Measurements from ENCODE around the gene RASA3.
"Not testable (repeated sequence)": the region's sequence is repeated elsewhere in the genome, so short reads cannot be mapped to it uniquely, and the experiment has no call there.

RASA3 gene

DNA sequence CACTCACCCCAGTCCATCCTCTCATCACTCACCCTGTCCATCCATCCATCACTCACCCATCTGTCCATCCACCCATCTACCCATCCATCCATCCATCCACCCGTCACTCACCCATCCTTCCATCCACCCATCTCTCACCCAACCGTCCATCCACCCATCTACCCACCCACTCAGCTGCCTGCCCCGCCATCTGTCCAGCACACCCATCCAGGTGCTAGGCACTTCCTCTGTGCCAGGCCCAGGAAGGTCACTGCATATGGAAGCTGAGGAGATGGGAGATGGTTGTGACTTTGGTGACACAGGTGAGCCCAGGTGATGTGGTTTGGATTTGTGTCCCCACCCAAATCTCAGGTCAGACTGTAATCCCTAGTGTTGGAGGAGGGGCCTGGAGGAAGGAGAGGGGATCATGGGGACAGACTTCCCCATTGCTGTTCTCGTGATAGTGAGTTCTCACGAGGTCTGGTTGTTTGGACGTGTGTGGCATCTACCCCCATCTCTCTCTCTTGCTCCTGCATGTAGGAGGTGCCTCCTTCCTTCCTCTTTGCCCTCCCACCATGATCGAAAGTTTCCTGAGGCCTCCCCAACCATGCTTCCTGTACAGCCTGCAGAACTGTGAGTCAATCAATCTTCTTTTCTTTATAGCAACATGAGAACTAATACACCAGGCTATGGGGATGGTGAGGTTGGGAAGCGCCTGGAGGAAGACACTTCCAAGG lies 142.7 kb downstream of the RASA3 start:
- Histone ChIP-seq H3K9me3 (ENCODE audit: control insufficient read depth, low read length) (no peaks in the 10 kb centered on the region), H3K27me3 (ENCODE audit: control insufficient read depth, insufficient read depth, low read length) (no peaks in the 10 kb centered on the region), H3K36me3 (ENCODE audit: control insufficient read depth, insufficient read depth, low read length) (no peaks in the 10 kb centered on the region), H3K4me3 (ENCODE audit: low read length) (no peak overlapping the region), H3K4me1 (ENCODE audit: control insufficient read depth, insufficient read depth, low read length) (no peaks in the 10 kb centered on the region), H3K9ac (ENCODE audit: low read length) (no peak overlapping the region)

DNA sequence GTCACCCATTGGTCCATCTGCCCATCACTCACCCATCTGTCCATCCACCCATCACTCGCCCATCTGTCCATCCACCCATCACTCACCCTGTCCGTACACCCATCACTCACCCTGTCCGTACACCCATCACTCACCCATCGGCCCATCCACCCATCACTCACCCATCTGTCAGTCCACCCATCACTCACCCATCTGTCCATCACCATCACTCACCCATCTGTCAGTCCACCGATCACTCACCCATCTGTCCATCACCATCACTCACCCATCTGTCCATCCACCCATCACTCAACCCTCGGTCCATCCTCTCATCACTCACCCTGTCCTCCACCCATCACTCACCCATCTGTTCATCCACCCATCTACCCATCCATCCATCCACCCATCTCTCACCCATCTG lies 143.6 kb downstream of the RASA3 start:
- H3K4me3 ChIP-seq (ENCODE audit: low read length); H3K27me3 ChIP-seq (ENCODE audit: control insufficient read depth, insufficient read depth, low read length); H3K36me3 ChIP-seq (ENCODE audit: control insufficient read depth, insufficient read depth, low read length); H3K9ac ChIP-seq (ENCODE audit: low read length); H3K9me3 ChIP-seq (ENCODE audit: control insufficient read depth, low read length); H3K4me1 ChIP-seq (ENCODE audit: control insufficient read depth, insufficient read depth, low read length): not testable (repeated sequence)

DNA sequence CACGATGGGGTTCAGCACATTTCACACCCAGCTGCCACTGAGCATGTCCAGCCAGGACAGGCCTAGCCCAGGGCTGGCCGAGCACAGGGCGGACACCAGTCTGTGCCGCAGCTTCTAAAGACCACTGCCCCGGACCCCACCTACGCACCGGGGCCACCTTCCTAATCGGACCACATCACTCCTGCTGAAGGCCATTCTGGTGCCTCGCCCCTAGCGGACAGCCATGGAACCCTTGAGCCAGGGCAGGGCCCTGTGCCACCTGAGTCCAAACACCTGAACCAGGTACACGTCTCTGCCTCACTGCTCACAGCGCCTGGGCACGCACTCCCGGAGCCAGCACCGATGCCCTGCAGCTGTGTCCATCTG lies 150.1 kb downstream of the RASA3 start:
- Histone ChIP-seq H3K9me3 (ENCODE audit: control insufficient read depth, low read length) (no peaks in the 10 kb centered on the region), H3K36me3 (ENCODE audit: control insufficient read depth, insufficient read depth, low read length) (no peaks in the 10 kb centered on the region), H3K9ac (ENCODE audit: low read length) (no peak overlapping the region), H3K4me1 (ENCODE audit: control insufficient read depth, insufficient read depth, low read length) (peaks cover 28% of the 10 kb centered on the region), H3K27me3 (ENCODE audit: control insufficient read depth, insufficient read depth, low read length) (no peaks in the 10 kb centered on the region), H3K4me3 (ENCODE audit: low read length) (no peak overlapping the region)

DNA sequence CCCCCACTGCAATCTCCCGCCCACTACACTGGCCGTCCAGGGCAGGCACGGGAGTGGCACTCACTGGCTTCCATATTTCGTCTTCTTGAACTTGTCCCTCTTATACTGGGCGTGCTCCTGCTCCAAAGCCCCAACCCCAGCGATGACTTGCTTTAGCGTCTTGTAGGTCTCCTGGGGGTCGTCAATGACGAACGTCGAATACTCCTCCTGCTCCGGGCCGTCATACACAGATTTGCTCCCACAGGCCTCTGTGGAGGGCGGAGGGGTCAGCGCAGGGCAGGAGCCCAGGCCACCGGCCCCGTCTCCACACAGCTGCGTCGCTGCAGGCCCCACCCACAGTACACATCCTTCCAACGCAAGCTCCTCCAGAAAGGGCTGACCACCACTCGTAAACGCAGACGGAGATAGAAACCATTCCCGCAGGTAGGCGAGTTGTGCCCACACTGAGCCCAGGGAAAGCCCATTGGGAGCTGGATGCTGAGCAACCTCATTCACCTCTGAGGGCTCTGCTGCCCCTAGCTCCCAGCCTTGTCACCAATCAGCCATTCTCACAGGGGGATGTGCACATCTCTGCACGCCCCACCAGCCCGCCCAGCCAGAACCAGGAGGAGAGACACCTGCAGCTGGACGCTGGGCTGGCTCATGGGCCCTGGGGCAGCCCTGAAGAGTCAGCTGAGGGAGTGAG lies 150.7 kb downstream of the RASA3 start:
- Histone ChIP-seq H3K4me3 (ENCODE audit: low read length) (no peak overlapping the region), H3K9me3 (ENCODE audit: control insufficient read depth, low read length) (no peaks in the 10 kb centered on the region), H3K36me3 (ENCODE audit: control insufficient read depth, insufficient read depth, low read length) (no peaks in the 10 kb centered on the region), H3K27me3 (ENCODE audit: control insufficient read depth, insufficient read depth, low read length) (no peaks in the 10 kb centered on the region), H3K4me1 (ENCODE audit: control insufficient read depth, insufficient read depth, low read length) (peaks cover 33% of the 10 kb centered on the region), H3K9ac (ENCODE audit: low read length) (peak overlapping the region; percentile 26)

DNA sequence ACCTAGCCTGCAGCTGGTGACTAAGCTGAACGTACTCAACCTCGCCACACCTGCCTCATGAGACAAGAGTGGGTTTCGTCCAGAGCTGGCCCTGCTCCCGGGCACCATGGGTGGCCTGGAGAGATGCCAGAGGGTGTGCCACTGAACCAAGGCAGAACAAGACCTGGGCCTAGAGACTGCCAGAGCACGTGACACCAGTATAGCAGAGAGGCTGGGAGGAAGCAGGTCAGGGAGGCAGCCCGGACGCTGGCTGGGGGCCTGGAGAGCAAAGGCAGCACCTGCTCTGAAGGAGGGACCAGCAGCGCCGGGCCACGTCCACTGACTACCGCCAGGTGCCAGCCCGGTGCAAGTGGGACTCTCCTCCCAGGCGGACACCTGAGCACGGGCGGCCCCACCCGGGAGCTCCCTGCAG lies 151.2 kb downstream of the RASA3 start:
- Histone ChIP-seq H3K36me3 (ENCODE audit: control insufficient read depth, insufficient read depth, low read length) (no peaks in the 10 kb centered on the region), H3K9me3 (ENCODE audit: control insufficient read depth, low read length) (no peaks in the 10 kb centered on the region), H3K4me1 (ENCODE audit: control insufficient read depth, insufficient read depth, low read length) (peaks cover 36% of the 10 kb centered on the region), H3K27me3 (ENCODE audit: control insufficient read depth, insufficient read depth, low read length) (no peaks in the 10 kb centered on the region), H3K4me3 (ENCODE audit: low read length) (no peak overlapping the region), H3K9ac (ENCODE audit: low read length) (peak overlapping the region; percentile 26)

DNA sequence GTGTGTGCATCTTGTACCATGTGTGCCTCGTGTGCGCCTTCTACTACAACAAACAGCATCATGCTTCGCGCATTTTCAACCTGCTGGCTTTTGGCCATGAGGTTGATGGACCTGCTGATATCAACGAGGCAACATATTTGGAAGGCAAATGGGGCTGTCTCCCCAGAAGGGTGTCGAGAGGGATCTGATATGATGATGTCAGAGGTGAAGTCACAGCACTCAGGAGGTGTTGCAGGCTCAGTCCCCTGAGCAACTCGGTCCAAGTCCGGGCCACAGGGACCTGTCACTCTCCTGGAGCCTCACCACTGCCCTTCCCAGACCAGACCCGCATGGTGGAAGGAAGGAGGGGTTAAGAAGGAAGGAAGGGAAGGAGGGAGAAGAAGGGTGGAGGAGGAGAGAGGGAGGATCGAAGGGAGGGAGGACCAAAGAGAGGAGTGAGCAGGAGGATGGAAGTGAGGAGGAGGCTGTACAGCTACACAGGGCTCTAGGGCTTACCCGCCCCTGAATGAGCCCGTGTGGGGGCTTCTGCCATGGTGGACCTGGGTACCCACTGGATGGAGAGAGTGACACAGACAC lies 151.8 kb downstream of the RASA3 start:
- Histone ChIP-seq H3K36me3 (ENCODE audit: control insufficient read depth, insufficient read depth, low read length) (no peaks in the 10 kb centered on the region), H3K9ac (ENCODE audit: low read length) (peak overlapping the region; percentile 1), H3K27me3 (ENCODE audit: control insufficient read depth, insufficient read depth, low read length) (no peaks in the 10 kb centered on the region), H3K4me1 (ENCODE audit: control insufficient read depth, insufficient read depth, low read length) (peaks cover 40% of the 10 kb centered on the region), H3K9me3 (ENCODE audit: control insufficient read depth, low read length) (no peaks in the 10 kb centered on the region), H3K4me3 (ENCODE audit: low read length) (no peak overlapping the region)

DNA sequence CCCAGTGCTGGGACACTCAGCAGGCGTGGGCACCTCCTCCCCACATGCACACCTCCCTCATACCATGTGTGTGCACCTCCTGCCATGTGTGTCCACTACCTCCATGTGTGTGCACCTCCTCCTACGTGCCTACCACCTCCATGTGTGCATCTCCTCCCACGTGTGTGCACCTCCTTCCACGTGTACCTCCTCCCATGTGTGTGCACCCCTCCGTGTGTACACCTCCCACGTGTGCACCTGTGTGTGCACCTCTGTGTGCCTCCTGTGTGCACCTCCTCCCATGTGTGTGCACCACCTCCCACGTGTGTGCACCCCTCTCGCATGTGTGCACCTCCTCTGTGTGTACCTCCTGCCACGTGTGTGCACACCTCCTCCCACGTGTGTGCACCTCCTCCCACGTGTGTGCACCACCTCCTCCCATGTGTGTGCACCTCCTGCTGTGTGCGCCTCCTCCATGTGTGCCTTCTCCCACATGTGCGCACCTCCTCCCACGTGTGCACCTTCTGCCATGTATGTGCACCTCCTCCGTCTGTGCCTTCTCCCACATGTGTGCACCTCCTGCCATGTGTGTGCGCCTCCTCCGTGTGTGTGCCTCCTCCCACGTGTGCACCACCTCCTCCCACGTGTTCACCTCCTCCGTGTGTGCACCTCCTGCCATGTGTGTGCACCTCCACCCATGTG lies 152.5 kb downstream of the RASA3 start:
- no peaks in the 10 kb centered on the region for H3K9me3 ChIP-seq (ENCODE audit: control insufficient read depth, low read length)
- no peak overlapping the region for H3K4me3 ChIP-seq (ENCODE audit: low read length)
- no peaks in the 10 kb centered on the region for H3K27me3 ChIP-seq (ENCODE audit: control insufficient read depth, insufficient read depth, low read length)
- no peak overlapping the region for H3K9ac ChIP-seq (ENCODE audit: low read length)
- no peaks in the 10 kb centered on the region for H3K36me3 ChIP-seq (ENCODE audit: control insufficient read depth, insufficient read depth, low read length)
- H3K4me1 ChIP-seq (ENCODE audit: control insufficient read depth, insufficient read depth, low read length), result peaks cover 46% of the 10 kb centered on the region

- H3K9me3 ChIP-seq (ENCODE audit: control insufficient read depth, low read length), result no peaks in the 10 kb centered on the region
- H3K27me3 ChIP-seq (ENCODE audit: control insufficient read depth, insufficient read depth, low read length), result no peaks in the 10 kb centered on the region
- H3K9ac ChIP-seq (ENCODE audit: low read length), result no peak overlapping the region
- peaks cover 52% of the 10 kb centered on the region for H3K4me1 ChIP-seq (ENCODE audit: control insufficient read depth, insufficient read depth, low read length)
- H3K36me3 ChIP-seq (ENCODE audit: control insufficient read depth, insufficient read depth, low read length), result no peaks in the 10 kb centered on the region
- H3K4me3 ChIP-seq (ENCODE audit: low read length), result no peak overlapping the region
These were observed 153.5 kb downstream of the RASA3 start for GRCh38 chr13:113978741-113979481.

DNA sequence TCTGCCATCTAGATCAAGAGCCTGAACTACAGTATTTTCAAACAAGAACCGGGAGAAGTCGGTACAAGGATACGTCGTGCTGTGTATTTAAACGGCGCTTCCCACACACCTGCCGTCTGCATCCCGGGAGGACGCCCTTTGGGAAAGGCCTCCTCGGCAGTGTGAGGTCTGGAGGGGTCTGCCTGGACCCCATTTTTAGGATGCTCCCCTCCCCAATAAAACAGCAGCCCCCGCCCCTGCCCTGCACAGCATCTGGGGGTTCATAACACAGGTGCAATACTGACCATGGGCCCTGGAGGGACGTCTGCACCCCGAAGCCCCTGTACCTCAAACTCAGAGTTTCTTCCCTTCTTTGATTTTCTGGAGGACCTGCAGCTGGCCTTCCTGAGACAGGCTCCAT lies 154.4 kb downstream of the RASA3 start:
- Histone ChIP-seq H3K4me1 (ENCODE audit: control insufficient read depth, insufficient read depth, low read length) (peaks cover 57% of the 10 kb centered on the region), H3K9ac (ENCODE audit: low read length) (no peak overlapping the region), H3K4me3 (ENCODE audit: low read length) (no peak overlapping the region), H3K36me3 (ENCODE audit: control insufficient read depth, insufficient read depth, low read length) (no peaks in the 10 kb centered on the region), H3K27me3 (ENCODE audit: control insufficient read depth, insufficient read depth, low read length) (no peaks in the 10 kb centered on the region), H3K9me3 (ENCODE audit: control insufficient read depth, low read length) (no peaks in the 10 kb centered on the region)

- H3K4me1 ChIP-seq (ENCODE audit: control insufficient read depth, insufficient read depth, low read length), result peaks cover 62% of the 10 kb centered on the region
- no peaks in the 10 kb centered on the region for H3K9me3 ChIP-seq (ENCODE audit: control insufficient read depth, low read length)
- no peak overlapping the region for H3K9ac ChIP-seq (ENCODE audit: low read length)
- H3K36me3 ChIP-seq (ENCODE audit: control insufficient read depth, insufficient read depth, low read length), result no peaks in the 10 kb centered on the region
- no peaks in the 10 kb centered on the region for H3K27me3 ChIP-seq (ENCODE audit: control insufficient read depth, insufficient read depth, low read length)
- H3K4me3 ChIP-seq (ENCODE audit: low read length), result no peak overlapping the region
These were observed 155.4 kb downstream of the RASA3 start for GRCh38 chr13:113976711-113977684.

GRCh38 chr13:113975416-113975815 lies 157.0 kb downstream of the RASA3 start:
- Histone ChIP-seq H3K9ac (ENCODE audit: low read length) (no peak overlapping the region), H3K4me3 (ENCODE audit: low read length) (no peak overlapping the region), H3K27me3 (ENCODE audit: control insufficient read depth, insufficient read depth, low read length) (no peaks in the 10 kb centered on the region), H3K4me1 (ENCODE audit: control insufficient read depth, insufficient read depth, low read length) (peaks cover 61% of the 10 kb centered on the region), H3K36me3 (ENCODE audit: control insufficient read depth, insufficient read depth, low read length) (no peaks in the 10 kb centered on the region), H3K9me3 (ENCODE audit: control insufficient read depth, low read length) (no peaks in the 10 kb centered on the region)

Measured in mucosa of stomach (tissue), 1 donor.